ENCODE results near the gene HSPA4L.

The HSPA4L gene

DNA sequence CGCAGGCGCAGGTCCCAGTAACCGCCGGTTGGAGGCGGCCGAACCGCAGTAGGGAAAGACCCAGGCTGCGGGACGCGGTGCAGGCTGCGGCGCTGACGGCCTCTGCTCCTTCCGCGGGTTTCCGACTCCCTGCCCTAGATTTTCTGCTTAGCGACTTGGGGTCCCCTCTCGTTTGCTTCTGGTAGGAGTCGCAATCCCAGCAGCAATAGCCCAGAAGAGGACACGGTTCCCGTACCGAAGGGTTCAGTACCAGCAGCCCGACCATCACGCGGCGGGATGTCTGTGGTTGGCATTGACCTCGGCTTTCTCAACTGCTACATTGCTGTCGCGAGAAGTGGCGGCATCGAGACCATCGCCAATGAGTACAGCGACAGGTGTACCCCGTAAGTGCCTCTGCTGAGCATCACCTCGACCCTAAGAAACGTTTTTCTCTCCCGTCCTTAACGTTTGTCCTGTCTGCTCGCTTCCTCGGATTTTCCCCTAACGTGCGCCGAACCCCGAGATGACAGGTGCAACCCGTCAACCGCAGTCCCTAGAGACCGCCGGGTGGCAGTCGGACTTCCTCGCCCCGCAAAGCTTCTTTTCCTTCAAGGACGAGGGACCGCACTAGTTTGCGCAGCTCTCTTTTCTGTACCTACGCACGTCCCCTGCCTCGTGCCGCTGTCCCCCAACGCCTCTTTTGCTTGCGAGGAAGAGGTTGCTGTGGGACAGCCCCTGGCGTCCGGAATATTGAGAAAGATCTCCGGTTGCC lies at the start of gene HSPA4L:
TSS of gene HSPA4L (plus strand) at position 48 of the 751 bp plus-strand sequence. CDS start at position 277, 229 bp downstream.
- peak; percentile 56 for DNase-seq

GRCh38 chr4:127732623-127733328 lies 49.3 kb upstream of the HSPA4L start:
- no peak for DNase-seq

DNA sequence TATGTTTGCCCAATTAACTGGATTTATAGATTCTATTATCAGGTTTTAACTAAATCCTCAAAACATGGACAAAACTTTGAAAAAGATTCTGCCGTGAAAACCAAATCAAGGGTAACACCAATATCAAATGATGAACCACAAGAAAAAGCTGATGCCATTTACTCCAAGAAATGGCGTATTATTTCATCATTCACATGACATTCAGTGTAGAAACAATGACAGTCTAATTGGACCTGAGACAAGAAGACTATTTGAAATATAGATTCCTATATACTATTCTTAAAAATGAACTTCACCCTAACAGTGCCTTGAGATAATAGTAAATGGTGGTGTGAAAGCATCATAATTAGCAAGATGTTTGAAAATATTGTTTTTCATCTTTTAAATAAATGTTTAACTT lies 47.1 kb upstream of the HSPA4L start:
- DNase-seq: no peak

- no peak for DNase-seq
Measured at GRCh38 chr4:127737295-127737694, 44.8 kb upstream of the HSPA4L start.

- no peak for DNase-seq
Measured at GRCh38 chr4:127741247-127741646, 40.9 kb upstream of the HSPA4L start.

DNA sequence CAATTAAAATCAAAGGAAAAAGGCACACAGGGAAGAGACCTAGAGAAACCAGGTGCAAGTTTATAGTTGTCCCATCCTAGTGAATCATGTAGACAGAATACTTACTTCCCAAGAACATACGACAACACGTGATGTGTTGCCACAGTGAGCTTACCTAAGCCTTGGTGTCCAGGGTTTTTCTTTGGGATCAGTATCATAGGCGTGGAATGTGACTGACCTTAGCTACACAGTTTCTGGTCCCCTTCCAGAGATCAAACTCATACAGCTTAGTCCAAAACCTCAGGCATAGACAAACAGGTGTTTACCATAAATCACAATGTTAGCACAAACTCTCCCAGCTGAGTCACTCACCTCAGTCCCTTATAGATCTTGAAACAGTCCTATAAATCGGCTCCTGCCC lies 34.2 kb upstream of the HSPA4L start:
- no peak for DNase-seq

GRCh38 chr4:127748957-127749356 lies 33.2 kb upstream of the HSPA4L start:
- DNase-seq: no peak

GRCh38 chr4:127756906-127757305 lies 25.2 kb upstream of the HSPA4L start:
- DNase-seq: no peak

DNA sequence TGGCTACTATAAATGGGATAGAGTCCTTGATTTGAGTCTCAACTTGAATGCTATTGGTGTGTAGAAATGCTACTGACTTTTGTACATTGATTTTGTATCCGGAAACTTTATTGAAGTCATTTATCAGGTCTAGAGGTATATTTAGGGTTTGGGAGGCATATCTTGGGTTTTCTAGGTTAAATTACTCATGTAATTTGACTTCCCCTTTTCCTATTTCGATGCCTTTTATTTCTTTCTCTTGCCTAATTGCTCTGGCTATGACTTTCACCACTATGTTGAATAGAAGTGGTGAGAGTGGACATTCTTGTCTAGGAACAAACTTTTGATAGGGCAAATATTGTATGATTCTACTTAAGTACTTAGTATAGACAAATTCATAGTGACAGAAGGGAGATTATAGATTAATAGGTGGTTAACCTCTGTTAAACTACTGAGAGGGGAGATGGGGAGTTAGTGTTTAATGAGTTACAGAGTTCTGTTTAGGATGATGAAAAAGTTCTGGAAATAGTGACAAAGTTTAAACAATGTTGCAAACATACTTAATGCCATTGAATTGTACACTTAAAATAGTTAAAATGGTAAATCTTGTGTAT lies 22.8 kb upstream of the HSPA4L start:
- no peak for DNase-seq

- DNase-seq: no peak
Measured at GRCh38 chr4:127759893-127760292, 22.2 kb upstream of the HSPA4L start.

DNA sequence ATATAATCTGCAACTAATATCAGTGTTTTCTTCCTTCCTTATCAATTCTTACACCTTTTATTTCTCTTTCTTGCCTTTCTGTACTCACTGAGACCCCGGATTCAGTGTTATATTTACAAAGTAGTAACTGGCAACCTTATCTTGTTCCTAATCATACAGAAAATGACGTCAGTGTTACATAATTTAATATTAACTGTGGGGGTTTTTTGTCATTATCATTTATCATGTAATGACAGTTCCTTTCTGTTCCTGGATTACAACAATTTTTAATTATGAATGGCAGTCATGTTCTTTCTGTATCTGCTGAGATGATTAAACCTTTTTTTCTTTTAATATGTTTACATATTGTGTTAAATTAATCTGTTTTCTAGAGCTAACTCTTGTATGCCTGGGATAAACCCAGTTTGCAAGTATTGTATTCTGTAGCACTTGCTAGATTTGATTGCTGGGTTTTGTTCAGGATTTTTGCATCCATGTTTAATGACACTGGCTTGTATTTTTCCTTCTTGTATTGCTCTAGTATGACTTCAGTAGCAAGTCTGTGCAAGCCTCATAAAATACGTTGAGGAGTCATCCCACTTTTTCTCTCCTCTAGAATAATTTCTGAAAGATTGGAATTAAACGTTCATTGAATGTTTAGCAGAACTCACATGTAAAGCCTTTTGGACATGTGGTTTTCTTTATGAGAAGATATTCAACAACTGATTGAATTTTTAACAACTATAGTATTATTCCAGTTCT lies 10.4 kb upstream of the HSPA4L start:
- DNase-seq: no peak

- no peak for DNase-seq
Measured at GRCh38 chr4:127772769-127773671, 9.1 kb upstream of the HSPA4L start.

GRCh38 chr4:127775843-127776242 lies 6.3 kb upstream of the HSPA4L start:
- no peak for DNase-seq

DNA sequence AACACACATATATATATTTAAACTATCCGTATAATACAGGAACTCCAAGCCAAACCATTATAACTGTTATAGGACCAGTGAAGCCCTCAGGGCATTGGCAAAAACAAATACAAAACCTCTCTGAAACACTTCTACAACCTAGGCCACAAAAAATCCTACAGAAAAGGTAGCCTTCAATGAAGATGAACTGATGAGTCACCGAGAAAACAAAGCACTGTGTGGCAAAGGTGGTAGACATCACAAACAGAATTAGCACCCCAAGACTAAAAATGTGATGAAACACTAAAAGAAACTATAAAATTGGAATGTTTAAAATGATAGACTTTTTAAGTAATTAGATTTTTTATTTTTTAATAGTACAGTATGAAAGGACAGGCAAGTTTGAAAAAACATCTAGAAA lies 5.5 kb upstream of the HSPA4L start:
- no peak for DNase-seq

GRCh38 chr4:127777487-127777886 lies 4.6 kb upstream of the HSPA4L start:
- DNase-seq: no peak

- no peak for DNase-seq
Measured at GRCh38 chr4:127778102-127778501, 4.0 kb upstream of the HSPA4L start.

DNA sequence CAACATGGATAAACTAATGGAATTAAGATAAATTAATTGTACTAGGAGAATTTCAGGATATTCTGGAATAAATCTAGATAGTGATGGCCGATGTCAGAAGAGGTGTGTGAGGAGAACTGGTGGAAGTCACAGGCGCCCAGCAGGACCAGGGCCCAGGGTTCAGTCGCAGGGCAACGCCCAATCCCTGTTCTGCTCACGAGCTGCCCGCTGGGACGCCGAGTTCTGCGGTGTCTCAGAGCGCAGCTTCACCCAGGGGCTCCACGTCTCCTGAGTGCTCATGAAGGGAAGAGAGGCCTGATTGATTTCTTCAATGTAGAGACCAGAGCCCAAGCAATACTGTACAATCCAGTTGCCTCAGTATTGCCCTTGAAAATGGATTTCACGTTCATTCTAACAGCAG lies 1.5 kb upstream of the HSPA4L start:
- DNase-seq: no peak

GRCh38 chr4:127781300-127782024 lies 660 bp upstream of the HSPA4L start:
- DNase-seq: no peak

DNA sequence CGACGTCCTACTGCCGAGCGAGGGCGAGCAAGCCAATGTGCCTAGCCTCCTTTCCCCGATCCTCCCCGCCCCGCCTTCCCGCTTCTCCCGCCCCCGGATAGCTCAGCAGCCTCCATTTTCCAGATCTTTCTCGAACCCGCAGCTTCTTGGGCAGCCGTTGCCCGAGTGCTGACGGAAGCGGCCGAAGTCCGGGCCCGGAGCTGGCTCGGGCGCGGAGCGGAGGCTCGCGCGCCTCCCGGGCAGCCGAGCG lies 172 bp upstream of the HSPA4L start:
- peak; percentile 75 for DNase-seq

GRCh38 chr4:127783026-127783769 lies 1.1 kb downstream of the HSPA4L start:
- no peak for DNase-seq
